HG02885 (cell line): Measurements from ENCODE around the gene IRF3.
"Not testable (repeated sequence)": the region's sequence is repeated elsewhere in the genome, so short reads cannot be mapped to it uniquely, and the experiment has no call there.

Source experiments
- ATAC-seq: cut with Tn5 transposase; IDR thresholded peaks from one replicate; pipeline ENCODE4 v1.9.1; 2021; ENCODE audit warnings: mild to moderate bottlenecking; ENCODE audit not compliant: unreplicated experiment, poor library complexity

The IRF3 gene

DNA sequence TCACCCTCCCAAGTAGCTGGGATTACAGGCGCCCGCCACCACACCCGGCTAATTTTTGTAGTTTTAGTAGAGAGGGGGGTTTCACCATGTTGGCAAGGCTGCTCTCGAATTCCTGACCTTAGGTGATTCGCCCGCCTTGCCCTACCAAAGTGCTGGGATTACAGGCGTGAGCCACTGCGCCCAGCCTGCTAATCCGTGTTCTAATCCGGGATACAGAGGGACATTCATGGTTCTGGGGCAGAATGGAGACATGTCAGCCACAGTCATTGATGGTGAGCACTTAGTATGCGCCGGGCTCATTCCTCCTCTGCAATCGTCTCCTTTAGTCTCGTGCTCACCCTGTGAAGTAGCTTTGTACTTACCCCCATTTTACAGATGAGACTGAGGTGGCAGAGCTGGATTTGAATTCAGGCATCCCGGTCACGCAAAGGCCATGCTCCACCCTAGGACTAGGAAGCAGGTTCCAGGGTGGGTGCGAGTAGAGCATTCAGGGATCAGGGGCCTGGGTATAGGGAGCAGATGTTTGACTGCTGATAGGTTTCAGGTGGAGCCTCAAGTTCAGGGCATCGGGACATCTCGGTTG is 34.0 kb downstream of the IRF3 start:
- ATAC-seq: no peak

DNA sequence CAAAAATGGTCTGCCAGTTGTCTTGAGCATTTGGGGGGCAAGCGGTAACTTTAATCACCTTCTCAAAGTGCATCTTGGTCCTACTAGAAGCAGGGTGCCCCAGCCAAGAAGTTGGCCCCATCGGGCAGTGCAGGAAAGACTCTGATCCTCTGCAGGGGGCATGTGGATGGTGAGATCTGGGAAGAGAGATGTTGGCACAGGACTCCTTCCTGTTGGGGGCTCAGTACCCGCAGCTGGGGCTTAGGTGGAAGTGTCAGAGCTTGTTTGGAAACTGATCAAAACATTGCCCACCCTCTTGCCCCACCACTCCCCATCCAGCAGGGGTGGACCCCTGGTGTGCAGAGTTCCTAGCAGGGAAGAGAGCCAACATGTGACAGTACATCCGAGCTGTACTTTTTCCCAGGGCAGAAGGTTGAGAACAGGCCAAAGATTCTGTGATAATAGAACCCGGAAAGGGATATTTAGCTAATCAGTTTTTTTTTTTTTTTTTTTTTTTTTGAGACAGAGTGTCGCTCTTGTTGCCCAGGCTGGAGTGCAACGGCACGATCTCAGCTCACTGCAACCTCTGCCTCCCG is 34.6 kb downstream of the IRF3 start:
- no peak for ATAC-seq

DNA sequence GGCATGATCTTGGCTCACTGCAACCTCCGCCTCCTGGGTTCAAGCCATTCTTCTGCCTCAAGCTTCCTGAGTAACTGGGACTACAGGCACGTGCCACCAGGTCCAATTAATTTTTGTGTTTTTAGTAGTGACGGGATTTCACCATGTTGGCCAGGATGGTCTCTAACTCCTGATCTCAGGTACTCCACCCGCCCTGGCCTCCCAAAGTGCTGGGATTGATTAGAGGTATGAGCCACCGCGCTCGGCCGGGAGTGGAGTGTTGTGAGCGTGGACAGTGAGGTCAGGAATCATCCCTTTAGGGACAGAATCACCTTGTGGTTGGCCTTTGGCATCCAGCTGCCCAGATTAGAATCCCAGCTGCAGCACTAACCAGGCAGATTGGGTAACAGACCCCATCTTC is 36.0 kb downstream of the IRF3 start:
- no peak for ATAC-seq

DNA sequence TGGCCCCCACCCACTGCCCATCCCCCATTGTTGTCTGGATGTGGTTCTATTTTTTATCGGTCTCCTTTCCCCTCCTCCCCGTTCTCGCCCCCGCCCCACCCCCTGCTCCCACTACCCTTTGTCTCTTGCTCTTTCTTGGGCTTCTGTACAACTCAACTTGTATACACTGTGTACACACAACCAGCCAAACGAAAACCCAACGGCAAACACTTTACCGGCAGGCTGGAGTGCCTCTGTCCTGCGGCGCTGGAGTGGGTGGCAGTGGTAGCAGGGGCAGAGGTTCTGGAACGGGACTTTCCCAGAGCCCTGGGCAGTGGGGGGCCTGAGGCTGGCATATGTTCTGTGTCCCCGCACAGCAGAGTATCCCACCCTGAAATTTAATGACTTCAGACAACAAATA is 39.4 kb downstream of the IRF3 start:
- ATAC-seq: no peak

DNA sequence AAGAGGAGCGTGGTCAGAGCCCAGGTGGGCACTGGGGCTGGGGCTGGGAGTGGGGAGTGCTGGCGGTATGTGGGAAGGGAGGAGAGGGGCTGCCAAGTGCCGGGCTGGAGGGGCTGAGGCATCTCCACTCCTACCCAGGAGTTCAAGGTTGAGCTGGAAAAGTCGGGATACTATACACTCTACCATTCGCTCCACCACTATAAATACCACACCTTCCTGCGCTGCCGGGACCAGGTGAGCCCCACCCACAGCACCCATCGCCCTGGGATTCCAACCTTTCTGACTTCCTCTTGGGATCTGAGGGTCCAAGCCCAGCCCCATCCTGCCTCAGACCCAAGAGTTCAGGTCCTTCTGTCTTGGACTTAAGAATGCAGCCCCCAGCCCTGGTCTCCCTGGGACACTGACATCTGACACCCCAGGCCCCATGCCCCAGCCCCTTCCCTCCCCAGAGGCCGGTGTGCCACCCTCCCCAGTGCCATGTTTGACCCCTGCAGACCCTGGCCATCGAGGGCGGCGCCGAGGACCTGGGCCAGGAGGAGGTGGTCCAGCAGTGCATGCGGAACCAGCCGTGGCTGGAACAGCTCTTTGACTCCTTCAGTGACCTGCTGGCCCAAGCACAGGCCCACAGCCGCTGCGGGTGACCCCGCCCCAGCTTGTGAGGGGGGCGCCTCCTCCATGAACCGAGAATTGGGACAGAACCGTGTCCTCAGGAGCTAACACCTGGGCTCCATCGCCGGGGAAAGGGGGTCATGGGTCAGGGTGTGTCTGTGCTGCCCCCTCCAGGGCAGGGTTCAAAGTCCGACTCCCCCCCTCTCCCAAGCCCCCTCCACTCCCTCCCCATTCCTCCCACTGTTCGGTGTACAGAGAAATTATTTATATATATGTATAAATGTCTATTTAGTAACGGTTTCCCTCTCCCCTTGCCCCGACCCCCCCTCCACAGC is 40.4 kb downstream of the IRF3 start:
- ATAC-seq: no peak

DNA sequence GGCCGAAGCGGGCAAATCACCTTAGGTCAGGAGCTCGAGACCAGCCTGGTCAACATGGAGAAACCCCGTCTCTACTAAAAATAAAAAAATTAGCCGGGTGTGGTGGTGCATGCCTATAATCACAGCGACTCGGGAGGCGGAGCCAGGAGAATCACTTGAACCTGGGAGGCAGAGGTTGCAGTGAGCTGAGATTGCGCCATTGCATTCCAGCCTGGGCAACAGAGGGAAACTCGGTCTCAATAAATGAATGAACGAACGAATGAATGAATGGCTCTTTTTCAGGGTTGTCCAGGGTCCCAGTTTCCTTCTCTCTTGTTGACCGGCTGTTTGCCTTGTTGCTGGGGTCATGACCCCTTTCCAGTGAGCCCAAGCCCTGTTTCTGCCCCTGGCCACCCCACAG is 47.8 kb downstream of the IRF3 start:
- not testable (repeated sequence) for ATAC-seq

DNA sequence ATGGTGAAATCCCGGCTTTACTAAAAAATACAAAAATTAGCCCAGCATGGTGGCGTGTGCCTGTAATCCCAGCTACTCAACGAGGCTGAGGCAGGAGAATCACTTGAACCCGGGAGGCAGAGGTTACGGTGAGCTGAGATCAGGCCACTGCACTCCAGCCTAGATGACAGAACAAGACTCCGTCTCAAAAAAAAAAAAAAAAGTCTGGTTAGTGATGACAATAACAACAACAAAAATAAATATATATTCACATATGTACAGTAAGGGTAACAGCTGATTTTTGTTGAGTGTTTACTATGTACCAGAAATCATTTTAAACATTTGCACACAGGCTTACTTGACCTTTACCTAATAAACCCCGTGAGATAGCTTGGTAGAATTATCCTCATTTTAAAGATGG is 48.7 kb downstream of the IRF3 start:
- no peak for ATAC-seq

DNA sequence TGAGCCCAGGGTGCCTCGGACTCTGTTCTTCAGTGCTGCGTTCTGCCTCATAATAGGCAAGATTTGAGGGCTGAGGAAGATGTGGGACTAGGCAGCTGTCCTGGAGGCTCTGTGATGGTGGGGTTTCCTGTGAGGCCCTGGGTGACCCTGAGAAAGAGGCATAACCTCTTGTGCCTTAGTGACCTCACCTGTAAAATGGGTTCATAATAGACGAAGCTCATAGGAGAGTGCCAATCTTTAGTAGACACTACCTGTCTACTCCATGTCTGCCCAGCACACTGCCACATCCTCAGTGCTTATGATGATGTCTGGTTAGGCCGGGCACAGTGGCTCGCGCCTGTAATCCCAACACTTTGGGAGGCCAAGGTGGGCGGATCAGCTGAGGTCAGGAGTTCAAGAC is 49.1 kb downstream of the IRF3 start:
- no peak for ATAC-seq

DNA sequence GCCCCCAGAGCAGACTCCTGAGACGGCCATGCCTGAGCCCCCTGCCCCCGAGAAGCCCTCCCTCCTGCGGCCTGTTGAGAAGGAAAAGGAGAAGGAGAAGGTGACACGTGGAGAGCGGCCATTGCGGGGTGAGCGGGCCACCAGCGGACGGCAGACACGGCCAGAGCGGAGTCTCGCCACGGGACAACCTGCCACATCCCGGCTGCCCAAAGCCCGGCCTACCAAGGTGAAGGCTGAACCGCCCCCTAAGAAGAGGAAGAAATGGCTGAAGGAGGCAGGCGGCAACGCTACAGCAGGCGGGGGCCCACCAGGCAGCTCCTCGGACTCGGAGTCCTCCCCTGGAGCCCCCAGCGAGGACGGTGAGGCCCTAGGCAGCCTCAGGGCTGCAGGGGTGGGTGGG is 49.8 kb downstream of the IRF3 start:
- no peak for ATAC-seq

DNA sequence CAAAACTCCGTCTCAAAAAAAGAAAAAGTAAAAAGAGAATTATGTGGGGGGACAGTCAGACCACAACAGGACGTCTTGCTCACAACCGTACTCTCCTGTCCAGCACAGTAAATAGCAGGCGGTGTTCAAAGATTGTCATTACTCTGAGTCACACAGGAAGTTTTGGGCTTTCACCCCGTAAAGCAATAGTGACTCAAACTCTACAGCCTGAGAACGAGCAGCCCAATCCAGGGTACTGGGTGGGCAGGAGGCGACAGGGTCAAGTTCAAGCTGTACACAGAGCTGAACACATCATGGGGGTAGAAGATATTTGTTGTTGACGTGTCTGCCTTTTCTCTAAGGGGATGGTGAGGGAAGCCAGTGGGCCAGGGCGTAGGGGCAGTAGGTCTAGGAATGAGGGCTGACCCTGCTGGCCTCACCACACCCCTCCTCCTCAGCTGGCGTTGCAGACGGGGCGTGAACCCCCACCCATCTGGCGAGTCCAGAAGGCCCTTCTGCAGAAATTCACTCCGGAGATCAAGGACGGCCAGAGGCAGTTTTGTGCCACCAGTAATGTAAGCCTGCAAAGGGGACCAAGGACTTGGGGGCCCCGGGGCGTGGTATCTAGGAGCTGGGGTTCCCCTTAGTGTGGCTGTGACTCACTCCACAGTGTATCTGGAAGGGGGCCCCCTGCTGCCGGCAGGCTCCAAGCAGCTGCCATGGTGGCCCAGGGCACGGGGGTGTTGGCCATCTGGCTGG is 51.4 kb downstream of the IRF3 start:
- ATAC-seq: no peak

DNA sequence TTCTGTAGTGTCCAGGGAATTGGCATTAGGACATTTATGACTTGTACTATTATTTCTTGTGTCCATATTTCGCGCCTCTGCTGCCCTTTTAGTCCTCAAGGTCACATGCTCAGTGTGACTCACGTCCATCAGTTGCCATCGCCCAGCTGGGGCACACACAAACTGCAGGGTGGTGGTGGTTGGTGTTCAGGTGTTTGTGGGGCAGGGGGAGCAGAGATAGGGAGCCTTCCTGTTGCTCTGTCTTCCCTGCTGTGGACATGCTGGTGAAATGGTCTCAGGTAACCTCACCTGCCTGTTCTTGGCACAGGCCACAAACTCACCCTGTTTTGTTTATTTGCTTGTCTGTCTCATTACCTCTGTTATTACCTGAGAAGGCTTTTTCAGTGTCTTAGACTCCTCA is 52.3 kb downstream of the IRF3 start:
- no peak for ATAC-seq
